Neutrophil (primary cell): ENCODE data around the gene PNPLA5.

Source experiments
- H3K27ac ChIP-seq: fragments of 200-600 bp; sonication (generic); 2 replicates; pipeline ENCODE4 v1.5.1; 2016; ENCODE audit warnings: mild to moderate bottlenecking, moderate library complexity
- H3K27me3 ChIP-seq: fragments of 200-600 bp; sonication (generic); 2 replicates; pipeline ENCODE4 v1.6.0; 2016; ENCODE audit warnings: mild to moderate bottlenecking
- H3K36me3 ChIP-seq: fragments of 200-600 bp; sonication (generic); 2 replicates; pipeline ENCODE4 v1.5.1; 2017
- H3K4me1 ChIP-seq, 2 experiments: fragments of 200-600 bp in 1 of 2; sonication (generic) in 1 of 2; 1 replicate in 1 of 2; 2 replicates in 1 of 2; pipeline versions ENCODE4 v1.5.1 to v1.6.1; 2013 to 2016; ENCODE audit warnings: low read depth in 1 of 2, low read length in 1 of 2, mild to moderate bottlenecking in 1 of 2, moderate library complexity in 1 of 2; ENCODE audit not compliant: control insufficient read depth in 1 of 2, insufficient read depth in 1 of 2
- H3K4me3 ChIP-seq, 2 experiments: fragments of 200-600 bp in 1 of 2; sonication (generic) in 1 of 2; 1 replicate in 1 of 2; 2 replicates in 1 of 2; pipeline ENCODE4 v1.5.1; 2013 to 2016; ENCODE audit warnings: low read depth in 1 of 2, low read length in 1 of 2, mild to moderate bottlenecking in 1 of 2, moderate library complexity in 1 of 2
- H3K9me3 ChIP-seq: fragments of 200-600 bp; sonication (generic); 2 replicates; pipeline ENCODE4 v1.5.1; 2016
- CTCF ChIP-seq: fragments of 200-600 bp; sonication (generic); IDR thresholded peaks from 2 replicates; pipeline ENCODE4 v1.5.1; 2016; ENCODE audit warnings: antibody characterized with exemption

PNPLA5 gene

DNA sequence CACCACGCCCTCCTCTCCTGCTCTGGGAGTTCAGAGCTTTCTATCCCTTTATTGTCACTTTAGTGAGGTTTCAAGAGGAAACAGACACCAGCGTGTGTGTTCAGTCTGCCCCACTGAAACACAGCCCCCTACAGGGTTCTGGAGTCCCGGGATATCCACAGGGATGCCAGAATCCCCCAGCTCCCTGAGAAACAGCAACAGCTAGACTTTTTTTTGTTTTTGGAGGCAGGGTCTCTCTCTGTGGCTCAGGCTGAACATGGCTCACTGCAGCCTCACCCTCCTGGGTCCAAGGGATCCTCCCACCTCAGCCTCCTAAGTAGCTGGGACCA, 39.9 kb downstream of the PNPLA5 start:
- Histone ChIP-seq H3K9me3 (no peaks in the 10 kb centered on the region), H3K36me3 (no peaks in the 10 kb centered on the region), H3K4me1 (no peaks in the 10 kb centered on the region), H3K4me3 (no peak overlapping the region), H3K27me3 (no peaks in the 10 kb centered on the region), H3K27ac (no peak overlapping the region)
- TF ChIP-seq CTCF, result no peak

- Histone ChIP-seq H3K4me3 (no peak overlapping the region), H3K9me3 (no peaks in the 10 kb centered on the region), H3K27me3 (no peaks in the 10 kb centered on the region), H3K4me1 (no peaks in the 10 kb centered on the region), H3K27ac (no peak overlapping the region), H3K36me3 (no peaks in the 10 kb centered on the region)
- TF ChIP-seq CTCF, result no peak
These were observed 40.5 kb downstream of the PNPLA5 start for GRCh38 chr22:43851058-43851978.

DNA sequence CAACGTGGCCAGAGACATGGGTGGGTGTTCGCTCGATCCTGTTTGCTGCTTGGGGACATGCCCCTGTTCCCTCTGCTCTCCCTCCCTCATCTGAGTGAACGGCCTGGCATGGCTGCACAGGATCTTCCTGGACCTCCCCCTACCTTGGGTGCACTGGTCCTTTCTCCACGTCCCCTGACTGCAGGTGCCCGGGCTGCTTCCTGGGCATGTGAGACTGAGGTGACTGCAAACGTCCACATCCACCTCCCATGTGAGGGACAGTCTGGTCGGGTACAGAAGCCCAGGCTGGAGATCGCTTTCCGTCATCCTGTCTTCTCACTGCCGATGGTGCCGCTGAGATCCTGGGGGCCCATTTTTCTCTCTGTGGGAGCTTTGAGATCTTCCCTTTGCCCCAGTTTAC, 41.3 kb downstream of the PNPLA5 start:
- H3K9me3 ChIP-seq, result no peaks in the 10 kb centered on the region
- H3K36me3 ChIP-seq, result no peaks in the 10 kb centered on the region
- H3K4me3 ChIP-seq, result no peak overlapping the region
- no peak overlapping the region for H3K27ac ChIP-seq
- TF ChIP-seq CTCF, result no peak
- no peaks in the 10 kb centered on the region for H3K4me1 ChIP-seq
- no peaks in the 10 kb centered on the region for H3K27me3 ChIP-seq

DNA sequence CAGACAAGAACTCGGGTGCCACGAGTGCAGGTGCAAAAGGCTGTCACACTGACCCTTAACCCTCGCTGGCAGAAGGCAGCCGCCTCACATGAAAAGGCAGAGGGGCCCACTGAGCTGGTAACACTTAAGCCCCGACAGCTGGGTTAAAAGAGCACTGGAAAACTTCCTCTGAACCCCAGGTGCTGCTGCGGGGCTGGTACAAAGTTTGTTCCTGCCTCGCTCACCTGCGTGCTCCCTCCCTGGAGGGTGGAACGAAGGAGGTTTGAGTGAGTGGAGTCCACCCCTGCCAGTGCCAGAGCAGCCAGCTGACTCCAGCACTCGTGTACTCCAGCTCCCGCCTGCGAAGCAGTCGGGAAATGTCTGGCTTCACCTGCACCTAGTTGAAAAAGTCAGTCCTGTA, 42.1 kb downstream of the PNPLA5 start:
- no peaks in the 10 kb centered on the region for H3K4me1 ChIP-seq
- H3K36me3 ChIP-seq, result no peaks in the 10 kb centered on the region
- no peaks in the 10 kb centered on the region for H3K27me3 ChIP-seq
- H3K9me3 ChIP-seq, result no peaks in the 10 kb centered on the region
- no peak overlapping the region for H3K4me3 ChIP-seq
- H3K27ac ChIP-seq, result no peak overlapping the region
- TF ChIP-seq CTCF, result no peak

- TF ChIP-seq CTCF, result no peak
- Histone ChIP-seq H3K9me3 (no peaks in the 10 kb centered on the region), H3K4me1 (no peaks in the 10 kb centered on the region), H3K27ac (no peak overlapping the region), H3K36me3 (no peaks in the 10 kb centered on the region), H3K4me3 (no peak overlapping the region), H3K27me3 (no peaks in the 10 kb centered on the region)
These were observed 43.2 kb downstream of the PNPLA5 start for GRCh38 chr22:43848366-43849171.
